ENCODE results near the gene EYS.

Gene EYS

GRCh38 chr6:64100702-64101303 is 1606.2 kb downstream of the EYS start:
- Histone ChIP-seq H3K4me1 (ENCODE audit: control insufficient read depth, insufficient read depth, low read length) (no peaks in the 10 kb centered on the region), H3K36me3 (ENCODE audit: control insufficient read depth, insufficient read depth, low read length) (no peaks in the 10 kb centered on the region), H3K9me3 (ENCODE audit: control insufficient read depth, insufficient read depth, low read length) (peaks cover 1% of the 10 kb centered on the region; the same call in 1 of the 2 replicates), H3K27ac (ENCODE audit: low read length) (no peak overlapping the region), H3K27me3 (ENCODE audit: control insufficient read depth, insufficient read depth, low read length) (no peaks in the 10 kb centered on the region), H3K4me3 (ENCODE audit: low read length) (no peak overlapping the region)
- DNase-seq (ENCODE audit: low read depth, low spot score) = no peak
- WGBS (ENCODE audit: insufficient coverage, insufficient read length) = no CpG with 5 or more reads among the region's 2 CpGs

DNA sequence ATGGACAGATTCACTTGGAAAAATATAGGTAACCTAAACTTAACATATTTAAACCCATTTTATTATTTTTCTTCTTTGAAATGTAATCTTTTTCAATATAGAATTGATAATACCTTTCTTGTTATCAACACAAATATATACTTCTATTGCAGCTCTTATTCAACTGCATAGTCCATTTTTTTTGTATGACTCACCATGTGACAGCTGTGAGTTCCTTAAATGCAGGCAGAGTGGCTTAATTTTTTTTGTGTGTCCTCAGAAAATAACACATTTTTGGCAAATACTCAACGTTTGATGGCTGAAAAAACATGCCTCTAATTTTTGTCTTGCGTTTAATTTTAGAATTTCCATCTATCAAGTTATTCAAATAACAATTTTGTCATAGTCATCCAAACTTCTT is 1616.7 kb downstream of the EYS start:
- Histone ChIP-seq H3K4me3 (ENCODE audit: low read length) (no peak overlapping the region), H3K4me1 (ENCODE audit: control insufficient read depth, insufficient read depth, low read length) (no peaks in the 10 kb centered on the region), H3K27ac (ENCODE audit: low read length) (no peak overlapping the region), H3K36me3 (ENCODE audit: control insufficient read depth, insufficient read depth, low read length) (no peaks in the 10 kb centered on the region), H3K27me3 (ENCODE audit: control insufficient read depth, insufficient read depth, low read length) (no peaks in the 10 kb centered on the region), H3K9me3 (ENCODE audit: control insufficient read depth, insufficient read depth, low read length) (no peaks in the 10 kb centered on the region)
- WGBS (ENCODE audit: insufficient coverage, insufficient read length) = no CpG with 5 or more reads among the region's 2 CpGs
- no peak for DNase-seq (ENCODE audit: low read depth, low spot score)

DNA sequence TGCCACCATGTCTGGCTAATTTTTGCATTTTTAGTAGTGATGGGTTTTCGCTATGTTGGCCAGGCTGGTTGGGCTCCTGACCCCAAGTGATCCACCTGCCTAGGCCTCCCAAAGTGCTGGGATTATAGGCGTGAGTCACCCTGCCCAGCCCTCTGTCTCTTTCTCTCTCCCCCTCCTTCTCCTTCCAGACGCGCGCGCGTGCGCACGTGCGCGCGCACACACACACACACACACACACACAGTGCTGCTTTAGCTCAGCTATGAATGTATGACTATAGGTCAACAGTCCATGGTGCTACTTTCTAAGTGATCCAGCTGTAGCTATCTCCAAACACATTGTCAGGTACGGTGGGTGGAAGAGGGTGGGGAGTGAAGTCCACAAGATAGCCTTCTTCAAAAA is 1621.9 kb downstream of the EYS start:
- Histone ChIP-seq H3K9me3 (ENCODE audit: control insufficient read depth, insufficient read depth, low read length) (no peaks in the 10 kb centered on the region), H3K4me1 (ENCODE audit: control insufficient read depth, insufficient read depth, low read length) (no peaks in the 10 kb centered on the region), H3K4me3 (ENCODE audit: low read length) (no peak overlapping the region), H3K27me3 (ENCODE audit: control insufficient read depth, insufficient read depth, low read length) (no peaks in the 10 kb centered on the region), H3K36me3 (ENCODE audit: control insufficient read depth, insufficient read depth, low read length) (no peaks in the 10 kb centered on the region), H3K27ac (ENCODE audit: low read length) (no peak overlapping the region)
- DNase-seq (ENCODE audit: low read depth, low spot score) = no peak
- no CpG with 5 or more reads among the region's 13 CpGs for WGBS (ENCODE audit: insufficient coverage, insufficient read length)

DNA sequence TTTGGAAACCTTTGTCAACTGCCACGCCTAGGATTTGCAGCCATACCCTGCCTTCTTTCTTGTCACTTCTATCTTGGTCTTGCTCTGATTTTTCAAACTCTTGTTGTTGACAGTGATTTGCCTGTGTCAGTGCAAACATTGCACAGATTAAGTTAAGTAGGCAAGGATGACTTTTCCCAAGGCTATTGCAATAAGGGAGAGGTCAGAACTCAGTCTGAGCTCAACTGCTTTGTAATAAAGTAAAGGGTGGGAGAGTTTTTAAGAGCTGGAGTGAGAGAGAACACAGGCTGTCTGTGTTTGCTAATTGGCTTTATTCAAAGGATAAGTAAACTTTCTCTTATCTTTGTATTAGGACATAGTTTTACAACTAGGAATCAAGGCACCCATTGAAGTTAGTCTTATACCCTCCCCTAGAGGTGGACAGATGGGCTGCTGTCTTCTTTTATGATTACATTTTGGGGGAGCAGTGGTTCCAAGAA is 1622.8 kb downstream of the EYS start:
- H3K4me1 ChIP-seq (ENCODE audit: control insufficient read depth, insufficient read depth, low read length) = no peaks in the 10 kb centered on the region
- no peak for DNase-seq (ENCODE audit: low read depth, low spot score)
- no peaks in the 10 kb centered on the region for H3K36me3 ChIP-seq (ENCODE audit: control insufficient read depth, insufficient read depth, low read length)
- H3K4me3 ChIP-seq (ENCODE audit: low read length) = no peak overlapping the region
- no CpG with 5 or more reads among the region's 1 CpG for WGBS (ENCODE audit: insufficient coverage, insufficient read length)
- no peaks in the 10 kb centered on the region for H3K27me3 ChIP-seq (ENCODE audit: control insufficient read depth, insufficient read depth, low read length)
- no peak overlapping the region for H3K27ac ChIP-seq (ENCODE audit: low read length)
- H3K9me3 ChIP-seq (ENCODE audit: control insufficient read depth, insufficient read depth, low read length) = no peaks in the 10 kb centered on the region

GRCh38 chr6:64083261-64083660 is 1623.8 kb downstream of the EYS start:
- no CpG with 5 or more reads among the region's 2 CpGs for WGBS (ENCODE audit: insufficient coverage, insufficient read length)

DNA sequence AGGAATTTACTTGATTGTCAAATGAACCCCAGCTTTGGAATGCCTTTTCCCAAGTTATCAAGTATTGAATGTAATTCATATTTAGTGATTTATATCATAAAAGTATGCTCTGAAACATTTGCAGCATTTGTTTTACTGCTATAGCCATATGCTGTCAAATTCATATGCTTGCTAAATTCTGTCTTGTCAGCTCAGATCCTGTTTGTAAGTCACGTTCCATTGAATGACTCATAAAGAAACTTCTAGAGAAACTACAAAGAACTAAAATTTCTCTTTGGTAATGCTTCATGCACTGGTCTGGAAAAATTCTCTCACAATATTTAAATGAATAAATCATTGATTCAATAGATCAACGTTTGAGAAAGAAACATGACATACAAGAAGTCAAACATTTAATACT is 1625.6 kb downstream of the EYS start:
- WGBS (ENCODE audit: insufficient coverage, insufficient read length) = no CpG with 5 or more reads among the region's 2 CpGs

More at GRCh38 chr6:64083261-64083660, 1623.8 kb downstream of the EYS start:
- no peak overlapping the region for H3K4me3 ChIP-seq (ENCODE audit: low read length)
- no peaks in the 10 kb centered on the region for H3K27me3 ChIP-seq (ENCODE audit: control insufficient read depth, insufficient read depth, low read length)
- no peaks in the 10 kb centered on the region for H3K4me1 ChIP-seq (ENCODE audit: control insufficient read depth, insufficient read depth, low read length)
- DNase-seq (ENCODE audit: low read depth, low spot score) = no peak
- no peaks in the 10 kb centered on the region for H3K9me3 ChIP-seq (ENCODE audit: control insufficient read depth, insufficient read depth, low read length)
- no peak overlapping the region for H3K27ac ChIP-seq (ENCODE audit: low read length)
- no peaks in the 10 kb centered on the region for H3K36me3 ChIP-seq (ENCODE audit: control insufficient read depth, insufficient read depth, low read length)

DNA sequence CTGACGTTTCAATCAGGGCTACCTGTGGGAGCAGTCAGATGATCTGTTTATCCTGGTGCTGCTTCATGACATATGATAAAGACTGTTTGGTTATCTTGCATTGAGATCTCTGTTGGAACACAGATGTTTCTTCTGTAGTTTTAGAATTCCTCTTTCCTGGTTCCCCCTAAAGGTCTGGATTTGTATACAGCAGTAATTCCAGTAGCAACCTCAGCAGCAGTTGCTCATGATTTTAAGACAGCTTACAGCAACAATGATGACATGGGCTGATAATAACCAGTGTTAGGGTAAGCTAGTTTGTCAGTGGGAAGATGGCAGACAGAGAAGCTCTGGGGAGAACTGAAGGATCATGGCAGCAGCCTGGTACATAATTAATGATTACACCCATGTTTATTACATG is 1632.0 kb downstream of the EYS start:
- no peak for DNase-seq (ENCODE audit: low read depth, low spot score)
- H3K27me3 ChIP-seq (ENCODE audit: control insufficient read depth, insufficient read depth, low read length) = no peaks in the 10 kb centered on the region
- no peaks in the 10 kb centered on the region for H3K4me1 ChIP-seq (ENCODE audit: control insufficient read depth, insufficient read depth, low read length)
- no peaks in the 10 kb centered on the region for H3K36me3 ChIP-seq (ENCODE audit: control insufficient read depth, insufficient read depth, low read length)
- no CpG with 5 or more reads among the region's 1 CpG for WGBS (ENCODE audit: insufficient coverage, insufficient read length)
- H3K4me3 ChIP-seq (ENCODE audit: low read length) = no peak overlapping the region
- H3K9me3 ChIP-seq (ENCODE audit: control insufficient read depth, insufficient read depth, low read length) = no peaks in the 10 kb centered on the region
- no peak overlapping the region for H3K27ac ChIP-seq (ENCODE audit: low read length)

More for the DNA sequence above, 1625.6 kb downstream of the EYS start:
- no peaks in the 10 kb centered on the region for H3K36me3 ChIP-seq (ENCODE audit: control insufficient read depth, insufficient read depth, low read length)
- no peaks in the 10 kb centered on the region for H3K9me3 ChIP-seq (ENCODE audit: control insufficient read depth, insufficient read depth, low read length)
- H3K4me3 ChIP-seq (ENCODE audit: low read length) = no peak overlapping the region
- no peaks in the 10 kb centered on the region for H3K4me1 ChIP-seq (ENCODE audit: control insufficient read depth, insufficient read depth, low read length)
- no peak for DNase-seq (ENCODE audit: low read depth, low spot score)
- H3K27me3 ChIP-seq (ENCODE audit: control insufficient read depth, insufficient read depth, low read length) = no peaks in the 10 kb centered on the region
- no peak overlapping the region for H3K27ac ChIP-seq (ENCODE audit: low read length)

DNA sequence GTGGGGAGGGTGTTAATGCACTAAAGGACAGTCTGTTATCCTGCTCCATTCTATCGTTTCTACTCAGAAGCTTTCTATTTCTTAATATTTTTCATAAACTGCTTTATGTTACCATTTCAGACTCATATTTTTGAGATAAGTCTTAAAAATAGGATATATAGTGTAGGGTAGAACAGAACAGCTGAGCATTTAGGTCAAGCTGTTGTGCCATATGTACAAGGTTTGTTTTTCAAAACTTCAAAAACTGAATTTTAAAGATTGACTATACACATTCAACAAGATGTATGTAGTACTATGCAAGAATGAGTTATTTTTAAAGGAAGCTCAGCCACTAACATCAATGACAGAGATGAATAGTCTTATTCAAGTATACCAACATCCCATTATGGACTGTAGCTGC is 1634.3 kb downstream of the EYS start:
- Histone ChIP-seq H3K27ac (ENCODE audit: low read length) (no peak overlapping the region), H3K9me3 (ENCODE audit: control insufficient read depth, insufficient read depth, low read length) (no peaks in the 10 kb centered on the region), H3K27me3 (ENCODE audit: control insufficient read depth, insufficient read depth, low read length) (no peaks in the 10 kb centered on the region), H3K4me1 (ENCODE audit: control insufficient read depth, insufficient read depth, low read length) (no peaks in the 10 kb centered on the region), H3K36me3 (ENCODE audit: control insufficient read depth, insufficient read depth, low read length) (no peaks in the 10 kb centered on the region), H3K4me3 (ENCODE audit: low read length) (no peak overlapping the region)
- WGBS (ENCODE audit: insufficient coverage, insufficient read length) = no CpG with 5 or more reads among the region's 1 CpG
- no peak for DNase-seq (ENCODE audit: low read depth, low spot score)

DNA sequence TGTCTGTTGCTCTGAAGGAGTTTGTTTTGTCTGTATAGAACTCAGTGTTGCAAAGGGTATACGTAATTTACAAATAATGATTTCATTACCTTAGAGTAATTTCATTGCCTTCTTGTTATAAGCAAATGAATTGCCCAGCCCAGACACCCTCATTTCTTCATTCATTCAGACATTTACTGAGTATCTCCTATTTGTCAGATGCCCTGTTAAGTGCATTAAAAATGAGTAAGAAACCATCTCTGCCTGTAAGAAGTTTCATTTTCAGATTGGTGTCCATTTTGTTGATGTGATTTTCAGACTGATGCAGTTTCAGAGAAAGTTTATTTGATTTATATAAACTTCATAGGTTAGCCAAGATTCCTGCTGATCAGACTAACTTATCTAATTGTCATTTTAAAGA is 1642.1 kb downstream of the EYS start:
- H3K4me1 ChIP-seq (ENCODE audit: control insufficient read depth, insufficient read depth, low read length) = no peaks in the 10 kb centered on the region
- no peaks in the 10 kb centered on the region for H3K27me3 ChIP-seq (ENCODE audit: control insufficient read depth, insufficient read depth, low read length)
- no peak overlapping the region for H3K4me3 ChIP-seq (ENCODE audit: low read length)
- no peaks in the 10 kb centered on the region for H3K36me3 ChIP-seq (ENCODE audit: control insufficient read depth, insufficient read depth, low read length)
- no peak for DNase-seq (ENCODE audit: low read depth, low spot score)
- no peaks in the 10 kb centered on the region for H3K9me3 ChIP-seq (ENCODE audit: control insufficient read depth, insufficient read depth, low read length)
- WGBS (ENCODE audit: insufficient coverage, insufficient read length) = no CpG with 5 or more reads among the region's 1 CpG
- no peak overlapping the region for H3K27ac ChIP-seq (ENCODE audit: low read length)

DNA sequence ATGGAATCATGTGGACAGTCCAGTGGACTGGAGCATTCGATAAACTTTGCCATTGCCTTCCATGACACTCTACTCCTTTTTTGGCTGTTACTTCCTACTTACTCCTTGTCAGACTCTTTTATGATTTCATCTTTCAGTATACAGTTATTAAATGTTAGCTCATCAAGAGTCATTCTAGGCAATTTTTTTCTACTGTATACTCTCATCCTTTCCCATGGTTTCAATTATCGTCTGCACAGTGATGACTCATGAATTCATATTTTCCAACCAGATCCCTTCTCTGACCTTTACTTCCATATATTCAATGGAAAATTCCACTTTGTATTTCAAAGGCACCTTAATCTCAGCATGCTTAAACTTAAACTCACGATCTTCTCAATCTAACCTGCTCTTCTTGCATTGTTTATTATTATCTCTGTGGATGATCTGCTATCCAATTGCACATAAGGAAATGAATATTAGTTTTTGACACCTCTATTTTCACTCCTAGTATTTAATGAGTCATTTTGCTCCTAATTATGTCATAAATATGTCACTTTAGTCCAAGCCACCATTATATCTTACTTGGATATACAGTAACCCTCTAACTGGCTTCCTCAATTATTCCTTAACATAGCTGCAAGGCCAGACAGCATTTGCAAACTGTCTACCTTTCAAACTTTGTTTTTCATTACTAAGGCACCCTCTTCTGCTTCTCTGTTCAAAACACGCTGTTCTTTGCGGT is 1643.9 kb downstream of the EYS start:
- no CpG with 5 or more reads among the region's 5 CpGs for WGBS (ENCODE audit: insufficient coverage, insufficient read length)
- no peak for DNase-seq (ENCODE audit: low read depth, low spot score)
- H3K27ac ChIP-seq (ENCODE audit: low read length) = no peak overlapping the region
- no peaks in the 10 kb centered on the region for H3K36me3 ChIP-seq (ENCODE audit: control insufficient read depth, insufficient read depth, low read length)
- no peak overlapping the region for H3K4me3 ChIP-seq (ENCODE audit: low read length)
- no peaks in the 10 kb centered on the region for H3K4me1 ChIP-seq (ENCODE audit: control insufficient read depth, insufficient read depth, low read length)
- H3K9me3 ChIP-seq (ENCODE audit: control insufficient read depth, insufficient read depth, low read length) = no peaks in the 10 kb centered on the region
- H3K27me3 ChIP-seq (ENCODE audit: control insufficient read depth, insufficient read depth, low read length) = no peaks in the 10 kb centered on the region

- Histone ChIP-seq H3K27ac (ENCODE audit: low read length) (no peak overlapping the region), H3K4me1 (ENCODE audit: control insufficient read depth, insufficient read depth, low read length) (no peaks in the 10 kb centered on the region), H3K27me3 (ENCODE audit: control insufficient read depth, insufficient read depth, low read length) (no peaks in the 10 kb centered on the region), H3K36me3 (ENCODE audit: control insufficient read depth, insufficient read depth, low read length) (no peaks in the 10 kb centered on the region), H3K9me3 (ENCODE audit: control insufficient read depth, insufficient read depth, low read length) (no peaks in the 10 kb centered on the region), H3K4me3 (ENCODE audit: low read length) (no peak overlapping the region)
- no CpG with 5 or more reads among the region's 1 CpG for WGBS (ENCODE audit: insufficient coverage, insufficient read length)
- no peak for DNase-seq (ENCODE audit: low read depth, low spot score)
Measured at GRCh38 chr6:64054861-64055260, 1652.2 kb downstream of the EYS start.

Measured in iPS DF 6.9 (cell line).